ENCODE results near the gene TSSC4.

DNA sequence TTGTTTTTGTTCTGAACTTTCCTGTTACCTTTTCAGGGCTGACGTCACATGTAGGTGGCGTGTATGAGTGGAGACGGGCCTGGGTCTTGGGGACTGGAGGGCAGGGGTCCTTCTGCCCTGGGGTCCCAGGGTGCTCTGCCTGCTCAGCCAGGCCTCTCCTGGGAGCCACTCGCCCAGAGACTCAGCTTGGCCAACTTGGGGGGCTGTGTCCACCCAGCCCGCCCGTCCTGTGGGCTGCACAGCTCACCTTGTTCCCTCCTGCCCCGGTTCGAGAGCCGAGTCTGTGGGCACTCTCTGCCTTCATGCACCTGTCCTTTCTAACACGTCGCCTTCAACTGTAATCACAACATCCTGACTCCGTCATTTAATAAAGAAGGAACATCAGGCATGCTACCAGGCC is 3.5 kb upstream of the TSSC4 start:
- TF ChIP-seq POLR2A (IDR thresholded peaks at IDR 0.05) = no peak
- TF ChIP-seq, protein P1, sequence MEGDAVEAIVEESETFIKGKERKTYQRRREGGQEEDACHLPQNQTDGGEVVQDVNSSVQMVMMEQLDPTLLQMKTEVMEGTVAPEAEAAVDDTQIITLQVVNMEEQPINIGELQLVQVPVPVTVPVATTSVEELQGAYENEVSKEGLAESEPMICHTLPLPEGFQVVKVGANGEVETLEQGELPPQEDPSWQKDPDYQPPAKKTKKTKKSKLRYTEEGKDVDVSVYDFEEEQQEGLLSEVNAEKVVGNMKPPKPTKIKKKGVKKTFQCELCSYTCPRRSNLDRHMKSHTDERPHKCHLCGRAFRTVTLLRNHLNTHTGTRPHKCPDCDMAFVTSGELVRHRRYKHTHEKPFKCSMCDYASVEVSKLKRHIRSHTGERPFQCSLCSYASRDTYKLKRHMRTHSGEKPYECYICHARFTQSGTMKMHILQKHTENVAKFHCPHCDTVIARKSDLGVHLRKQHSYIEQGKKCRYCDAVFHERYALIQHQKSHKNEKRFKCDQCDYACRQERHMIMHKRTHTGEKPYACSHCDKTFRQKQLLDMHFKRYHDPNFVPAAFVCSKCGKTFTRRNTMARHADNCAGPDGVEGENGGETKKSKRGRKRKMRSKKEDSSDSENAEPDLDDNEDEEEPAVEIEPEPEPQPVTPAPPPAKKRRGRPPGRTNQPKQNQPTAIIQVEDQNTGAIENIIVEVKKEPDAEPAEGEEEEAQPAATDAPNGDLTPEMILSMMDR (IDR thresholded peaks at IDR 0.05) = no peak
